H1 (cell line): Measurements from ENCODE around the gene SMIM17.

Experiments
- EGR1 ChIP-seq: IDR thresholded peaks from 2 replicates; pipeline ENCODE4 v1.6.1; 2011; ENCODE audit warnings: low read depth, low read length, borderline replicate concordance
- POLR2AphosphoS5 ChIP-seq: IDR thresholded peaks from 2 replicates; pipeline ENCODE4 v1.6.1; 2011; ENCODE audit warnings: low read depth, low read length

GRCh38 chr19:56699552-56699951 lies 56.6 kb downstream of the SMIM17 start:
- no peak for TF ChIP-seq EGR1
- TF ChIP-seq POLR2AphosphoS5: no peak
